CD4-positive, alpha-beta T cell treated with Interferon alpha-2 for 1 hour (primary cell): ENCODE measurements around the gene NOMO2.
"Not testable (repeated sequence)": the region's sequence is repeated elsewhere in the genome, so short reads cannot be mapped to it uniquely, and the experiment has no call there.

Experiments used
- DNase-seq, 2 donors: peaks; one replicate each; pipeline ENCODE4 v3.0.0-alpha.2; 2020 to 2022

NOMO2 gene

DNA sequence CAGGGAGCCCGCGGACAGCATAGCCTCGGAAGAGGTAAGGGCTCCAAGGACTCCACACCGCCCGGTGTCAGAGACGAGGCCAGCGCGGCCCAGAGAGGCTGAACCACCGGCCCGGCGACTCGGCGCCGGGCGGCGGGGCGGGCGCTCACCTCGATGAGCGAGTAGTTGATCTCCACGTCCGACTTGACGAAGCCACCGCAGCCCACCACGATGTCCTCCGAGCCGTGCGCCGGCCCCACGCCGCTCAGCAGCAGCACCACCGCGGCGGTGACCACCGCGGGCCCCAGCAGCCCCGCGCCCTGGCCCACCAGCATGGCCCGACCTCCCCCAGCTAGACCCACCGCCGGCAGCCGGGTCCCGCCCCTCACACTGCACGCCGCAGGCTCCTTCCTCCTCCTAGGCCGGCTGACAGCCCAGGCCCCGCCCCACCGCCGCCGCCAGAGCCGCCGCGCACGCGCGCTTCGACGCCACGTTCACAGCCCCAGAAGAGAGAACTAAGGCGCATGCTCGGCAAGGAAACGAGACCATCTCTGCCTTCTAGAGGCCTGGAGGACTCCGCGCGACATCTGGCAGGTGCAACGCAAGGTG is at the start of gene NOMO2:
NOMO2 (minus strand) TSS at position 371 of the 588 bp plus-strand sequence; CDS start at position 314, 57 bp downstream.
- DNase-seq, result peak; percentile 97

DNA sequence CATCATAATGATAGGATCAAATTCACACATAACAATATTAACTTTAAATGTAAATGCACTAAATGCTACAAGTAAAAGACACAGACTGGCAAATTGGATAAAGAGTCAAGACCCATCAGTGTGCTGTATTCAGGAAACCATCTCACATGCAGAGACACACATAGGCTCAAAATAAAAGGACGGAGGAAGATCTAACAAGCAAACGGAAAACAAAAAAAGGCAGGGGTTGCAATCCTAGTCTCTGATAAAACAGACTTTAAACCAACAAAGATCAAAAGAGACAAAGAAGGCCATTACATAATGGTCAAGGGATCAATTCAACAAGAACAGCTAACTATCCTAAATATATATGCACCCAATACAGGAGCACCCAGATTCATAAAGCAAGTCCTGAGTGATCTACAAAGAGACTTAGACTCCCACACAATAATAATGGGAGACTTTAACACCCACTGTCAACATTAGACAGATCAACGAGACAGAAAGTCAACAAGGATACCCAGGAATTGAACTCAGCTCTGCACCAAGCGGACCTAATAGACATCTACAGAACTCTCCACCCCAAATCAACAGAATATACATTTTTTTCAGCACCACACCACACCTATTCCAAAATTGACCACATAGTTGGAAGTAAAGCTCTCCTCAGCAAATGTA is 48.4 kb upstream of the NOMO2 start:
- DNase-seq, result not testable (repeated sequence)

DNA sequence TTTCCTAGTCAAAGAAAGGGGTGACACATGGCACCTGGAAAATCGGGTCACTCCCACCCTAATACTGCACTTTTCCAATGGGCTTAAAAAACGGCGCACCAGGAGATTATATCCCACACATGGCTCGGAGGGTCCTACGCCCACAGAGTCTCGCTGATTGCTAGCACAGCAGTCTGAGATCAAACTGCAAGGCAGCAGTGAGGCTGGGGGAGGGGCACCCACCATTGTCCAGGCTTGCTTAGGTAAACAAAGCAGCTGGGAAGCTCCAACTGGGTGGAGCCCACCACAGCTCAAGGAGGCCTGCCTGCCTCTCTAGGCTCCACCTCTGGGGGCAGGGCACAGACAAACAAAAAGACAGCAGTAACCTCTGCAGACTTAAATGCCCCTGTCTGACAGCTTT is 46.4 kb upstream of the NOMO2 start:
- not testable (repeated sequence) for DNase-seq

DNA sequence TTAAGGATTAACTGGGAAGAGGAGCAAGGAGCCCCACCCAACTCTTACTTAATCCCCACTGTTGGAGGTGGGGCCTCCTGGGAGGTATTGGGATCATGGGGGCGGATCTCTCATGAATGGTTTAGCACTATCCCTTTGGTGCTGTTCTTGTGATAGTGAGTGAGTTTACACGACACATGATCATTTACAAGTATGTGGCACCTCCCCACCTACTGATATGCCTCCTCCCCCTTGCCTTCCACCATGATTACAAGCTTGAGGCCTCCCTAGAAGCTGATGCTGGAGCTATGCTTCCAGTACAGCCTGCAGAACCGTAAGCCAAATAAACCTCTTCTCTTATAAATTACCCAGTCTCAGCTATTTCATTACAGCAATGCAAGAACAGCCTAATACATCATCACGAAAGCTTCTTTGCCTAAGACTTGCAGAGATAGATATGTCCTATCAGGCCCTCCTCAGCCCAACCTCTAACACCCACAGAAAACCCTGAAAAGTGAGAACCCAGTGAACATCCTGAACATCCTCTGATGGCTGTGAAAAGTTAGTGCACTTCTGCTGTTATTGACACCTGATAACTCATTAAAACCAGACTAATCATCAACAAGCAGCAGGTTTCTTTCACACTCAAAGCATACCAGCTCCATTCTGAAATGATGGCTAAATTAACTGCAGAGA is 41.8 kb upstream of the NOMO2 start:
- DNase-seq, result not testable (repeated sequence)

GRCh38 chr16:18598582-18598981 is 36.7 kb upstream of the NOMO2 start:
- DNase-seq, result not testable (repeated sequence)

GRCh38 chr16:18597734-18598133 is 35.8 kb upstream of the NOMO2 start:
- DNase-seq, result not testable (repeated sequence)

DNA sequence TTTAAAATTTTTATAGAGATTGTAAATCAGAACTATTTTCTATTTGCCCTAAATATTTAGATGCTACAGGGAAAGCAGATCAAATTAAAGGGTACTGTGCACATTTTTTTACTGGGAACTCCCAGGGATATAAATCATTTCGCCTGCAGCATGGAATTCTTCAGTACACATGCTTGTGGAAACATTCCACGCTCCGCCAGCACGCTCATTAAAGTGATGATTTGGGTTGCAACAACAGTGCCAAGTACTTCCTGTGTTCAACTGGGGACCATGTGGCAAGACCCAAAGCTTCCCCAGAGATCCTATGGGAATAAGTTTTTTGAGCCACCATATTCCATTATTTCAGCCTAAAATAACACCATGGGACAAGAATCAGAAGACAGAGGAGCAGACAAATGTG is 35.4 kb upstream of the NOMO2 start:
- DNase-seq, result not testable (repeated sequence)

DNA sequence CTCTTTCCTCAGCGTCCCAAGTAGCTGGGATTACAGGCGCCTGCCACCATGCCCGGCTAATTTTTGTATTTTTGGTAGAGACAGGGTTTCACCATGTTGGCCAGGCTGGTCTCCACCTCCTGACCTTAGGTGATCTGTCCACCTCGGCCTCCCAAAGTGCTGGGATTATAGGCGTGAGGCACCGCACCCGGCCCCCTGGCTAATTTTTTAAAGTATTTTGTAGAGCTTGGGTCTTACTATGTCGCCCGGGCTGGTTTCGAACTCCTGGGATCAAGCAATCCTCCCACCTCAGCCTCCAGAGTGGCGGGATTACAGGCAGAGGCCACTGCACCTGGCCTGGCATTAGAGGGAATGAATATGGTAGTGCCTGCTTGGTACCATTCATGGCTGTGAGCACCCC is 33.9 kb upstream of the NOMO2 start:
- DNase-seq, result not testable (repeated sequence)

GRCh38 chr16:18594880-18595279 is 33.0 kb upstream of the NOMO2 start:
- DNase-seq, result not testable (repeated sequence)

DNA sequence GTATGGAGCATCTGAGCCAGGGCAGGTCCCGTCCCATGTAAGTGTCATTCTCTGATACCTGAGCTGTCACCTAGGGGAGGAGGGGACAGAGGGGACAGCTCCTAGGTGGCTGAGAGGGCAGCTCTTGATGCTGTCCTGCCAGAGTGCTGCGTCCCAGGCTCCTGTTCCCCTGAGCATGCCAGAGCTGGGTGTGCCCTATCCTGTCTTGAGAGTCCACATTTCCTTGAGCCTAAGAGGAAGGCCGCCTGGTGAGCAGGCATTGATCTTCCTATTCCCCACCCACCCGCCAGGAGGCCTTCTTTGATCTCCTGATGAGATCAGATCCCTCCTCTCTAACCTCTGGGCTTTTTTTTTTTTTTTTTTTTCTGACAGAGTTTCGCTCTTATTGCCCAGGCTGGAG is 32.0 kb upstream of the NOMO2 start:
- not testable (repeated sequence) for DNase-seq

- DNase-seq, result not testable (repeated sequence)
These were observed 31.1 kb upstream of the NOMO2 start for GRCh38 chr16:18592982-18593381.

- peak; percentile 10 to 27 for DNase-seq
These were observed 30.0 kb upstream of the NOMO2 start for GRCh38 chr16:18591908-18592307.

DNA sequence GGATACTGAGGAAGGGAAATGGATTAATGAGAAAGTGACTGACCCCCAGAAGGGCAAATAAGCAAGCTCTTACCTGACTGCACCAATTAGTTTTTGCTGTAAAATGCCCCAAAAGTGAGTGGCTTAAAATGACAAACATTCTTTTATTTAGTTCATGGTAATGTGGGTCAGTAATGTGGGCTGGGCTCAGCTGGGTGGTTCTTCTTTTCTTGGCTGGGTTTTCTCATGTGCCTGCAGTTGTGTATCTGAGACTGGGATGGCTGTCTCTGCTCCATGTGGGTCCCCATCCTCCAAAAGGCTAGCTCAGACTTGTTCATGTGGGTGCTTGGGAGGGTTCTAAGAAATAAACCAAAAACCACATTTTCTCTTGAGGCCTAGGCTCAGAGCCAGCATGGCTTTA is 29.5 kb upstream of the NOMO2 start:
- DNase-seq, result not testable (repeated sequence)

GRCh38 chr16:18589806-18590205 is 27.9 kb upstream of the NOMO2 start:
- DNase-seq, result not testable (repeated sequence)

- not testable (repeated sequence) for DNase-seq
These were observed 25.0 kb upstream of the NOMO2 start for GRCh38 chr16:18586560-18587540.

GRCh38 chr16:18585789-18586188 is 23.9 kb upstream of the NOMO2 start:
- DNase-seq, result not testable (repeated sequence)

DNA sequence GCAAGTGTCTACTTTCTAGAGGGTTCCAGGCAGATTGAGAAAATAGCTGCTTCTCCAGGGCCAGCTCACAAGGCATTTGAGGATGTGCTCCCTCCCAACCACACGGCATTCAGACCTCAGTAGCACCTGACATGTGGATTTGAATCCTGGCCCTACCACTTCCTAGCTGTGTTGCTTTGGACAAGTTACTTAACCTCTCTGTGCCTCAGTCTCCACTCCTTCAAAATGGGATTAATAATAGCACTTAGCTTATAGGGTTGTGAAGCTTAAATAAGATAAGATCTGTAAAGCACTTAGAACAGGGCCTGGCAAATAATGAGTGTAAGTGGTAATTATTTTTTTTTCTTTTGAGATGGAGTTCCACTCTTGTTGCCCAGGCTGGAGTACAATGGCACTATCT is 21.0 kb upstream of the NOMO2 start:
- DNase-seq, result no peak

DNA sequence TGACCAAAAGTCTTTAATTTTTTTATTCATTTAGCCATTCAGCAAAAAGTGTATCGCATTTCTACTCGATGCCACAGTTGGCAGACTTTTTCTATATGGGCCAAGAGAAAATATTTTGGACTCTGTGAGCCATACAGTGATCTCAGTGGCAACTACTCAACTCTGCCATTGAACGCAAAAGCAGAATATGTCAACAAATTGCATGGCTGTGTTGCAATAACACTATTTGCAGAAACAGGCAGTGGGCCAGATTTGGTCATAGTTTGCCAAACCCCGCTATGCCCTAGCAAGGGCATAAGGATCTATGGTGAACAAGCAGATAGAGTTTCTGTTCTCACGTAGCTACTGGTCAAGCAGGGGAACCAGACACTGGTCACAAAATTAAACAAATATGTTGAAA is 18.5 kb upstream of the NOMO2 start:
- DNase-seq, result not testable (repeated sequence)

DNA sequence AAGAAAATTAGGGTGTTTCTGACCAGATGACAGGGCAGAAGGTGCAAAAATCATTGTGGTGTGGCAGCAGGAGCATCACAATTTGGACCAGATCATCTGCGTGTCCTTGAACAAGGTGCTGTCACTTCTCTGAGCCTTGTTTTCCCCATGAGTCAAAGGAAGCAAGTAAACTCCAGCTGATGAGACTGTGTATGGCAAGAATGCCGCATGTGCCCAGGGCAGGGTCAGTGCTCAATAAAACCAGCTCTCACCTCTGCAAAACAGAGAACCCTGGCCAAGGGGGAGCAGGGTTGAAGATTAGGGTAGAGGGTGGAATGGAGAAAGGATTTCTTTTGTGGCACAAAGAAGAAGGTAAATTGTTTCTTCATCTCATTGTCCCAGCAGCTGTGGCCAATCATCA is 17.4 kb upstream of the NOMO2 start:
- not testable (repeated sequence) for DNase-seq

GRCh38 chr16:18577942-18578341 is 16.0 kb upstream of the NOMO2 start:
- DNase-seq, result not testable (repeated sequence)

- DNase-seq, result not testable (repeated sequence)
These were observed 14.0 kb upstream of the NOMO2 start for GRCh38 chr16:18575945-18576344.

- not testable (repeated sequence) for DNase-seq
These were observed 13.5 kb upstream of the NOMO2 start for GRCh38 chr16:18575298-18575917.
